Superior temporal gyrus (tissue), 1 donor: Measurements from ENCODE around the gene PHACTR1.
A peak's percentile ranks its signal among the peaks of the same experiment; 100 is the strongest.
"Not testable (repeated sequence)": the region's sequence is repeated elsewhere in the genome, so short reads cannot be mapped to it uniquely, and the experiment has no call there.

ENCODE experiments used
- DNase-seq: peaks from one replicate; pipeline ENCODE4 v3.0.0-alpha.2; 2016; ENCODE audit errors: extremely low spot score

The PHACTR1 gene

DNA sequence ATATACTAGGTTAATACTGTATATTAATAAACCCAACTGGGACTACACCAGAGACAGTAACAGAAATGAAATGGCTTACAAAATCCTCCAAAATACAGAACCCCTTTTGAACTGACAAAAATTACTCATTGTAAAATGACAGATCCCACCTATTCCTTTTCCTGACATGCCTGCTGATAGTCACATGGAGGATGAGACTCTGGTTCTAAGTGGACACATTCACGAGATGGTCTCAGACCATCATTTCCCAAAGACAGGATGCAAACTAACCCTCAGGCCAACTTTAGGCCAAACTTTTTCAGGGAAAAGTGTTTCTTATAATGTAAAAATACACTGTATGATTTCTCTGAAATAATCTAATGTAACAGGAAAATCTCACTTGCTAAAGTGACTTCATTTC is 589.2 kb downstream of the PHACTR1 start:
- DNase-seq = no peak

DNA sequence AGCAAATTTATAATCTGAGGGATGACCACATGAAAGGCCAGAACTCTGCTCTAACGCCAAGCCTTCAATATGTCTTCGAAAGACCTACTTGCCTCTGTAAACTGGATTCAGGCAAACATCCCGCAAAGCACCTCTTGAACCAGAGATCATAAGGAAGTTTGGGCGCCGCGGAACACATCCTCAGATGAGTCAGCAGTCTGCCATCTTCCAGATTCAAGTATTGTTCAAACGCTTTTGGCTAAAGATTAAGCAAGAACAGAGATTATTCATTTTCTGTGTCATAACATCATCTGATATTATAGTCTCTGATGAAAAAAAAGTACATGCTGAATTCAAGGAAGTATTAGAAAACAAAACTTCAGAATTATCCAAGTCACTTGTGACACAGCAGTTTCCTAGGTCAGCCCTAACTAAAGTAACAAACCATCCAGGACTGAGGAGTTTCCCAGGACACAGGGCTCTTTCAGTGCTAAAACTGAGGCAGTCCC is 591.0 kb downstream of the PHACTR1 start:
- no peak for DNase-seq

DNA sequence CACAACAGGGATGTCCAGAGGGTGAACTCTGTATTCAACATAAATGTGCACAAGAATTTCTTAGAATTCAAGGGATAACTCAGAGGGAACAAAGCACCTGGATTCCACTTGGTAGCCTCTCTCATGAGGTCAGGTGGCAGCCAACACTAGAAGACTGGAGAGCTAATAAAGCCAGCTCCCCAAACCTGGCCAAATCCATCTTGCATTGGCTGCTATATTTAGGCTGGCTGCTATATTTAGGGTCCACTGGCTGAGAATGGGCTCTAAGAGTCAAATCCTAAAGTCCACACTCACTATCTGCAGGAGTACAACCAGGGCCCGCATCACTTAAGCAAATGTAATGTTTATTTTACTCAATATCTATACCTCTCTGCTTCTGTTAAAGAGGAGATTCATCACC is 591.8 kb downstream of the PHACTR1 start:
- DNase-seq = no peak

DNA sequence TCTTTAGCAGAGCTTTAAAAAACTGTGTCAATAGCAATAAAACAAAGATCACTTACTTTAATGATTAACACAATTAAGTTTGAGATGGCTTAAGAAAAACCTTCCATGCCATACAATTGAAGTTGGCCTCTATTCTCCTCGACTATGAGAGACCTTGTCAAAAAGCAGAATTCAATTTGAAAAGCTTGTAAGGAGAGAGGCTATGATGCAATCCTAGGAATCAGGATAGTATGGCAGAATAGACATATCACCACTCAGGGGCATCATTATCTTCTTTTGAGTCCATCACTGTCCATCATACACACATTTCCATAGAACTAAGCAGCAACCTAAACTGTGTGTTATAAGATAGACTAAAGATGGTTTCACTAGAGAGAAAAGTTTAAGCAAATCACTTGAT is 594.6 kb downstream of the PHACTR1 start:
- DNase-seq = no peak

DNA sequence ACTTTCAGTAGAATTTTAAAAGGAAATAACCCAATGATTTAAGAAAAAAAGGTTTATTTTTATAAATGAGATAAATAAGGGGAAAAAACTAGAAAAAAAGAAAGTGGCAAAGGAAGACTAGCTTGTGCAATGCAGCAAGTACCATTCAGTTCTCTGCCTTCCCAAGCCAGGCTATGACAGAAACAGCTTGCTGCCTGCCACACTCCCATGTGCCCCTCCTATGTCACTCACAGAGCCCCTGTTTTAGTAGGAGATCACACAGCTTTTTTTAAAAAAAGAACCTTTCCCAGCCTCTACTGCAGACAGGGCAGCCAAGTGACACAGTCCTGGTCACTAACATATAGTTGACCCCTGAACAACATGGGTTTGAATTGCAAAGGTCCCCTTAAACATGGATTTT is 598.2 kb downstream of the PHACTR1 start:
- DNase-seq = no peak

DNA sequence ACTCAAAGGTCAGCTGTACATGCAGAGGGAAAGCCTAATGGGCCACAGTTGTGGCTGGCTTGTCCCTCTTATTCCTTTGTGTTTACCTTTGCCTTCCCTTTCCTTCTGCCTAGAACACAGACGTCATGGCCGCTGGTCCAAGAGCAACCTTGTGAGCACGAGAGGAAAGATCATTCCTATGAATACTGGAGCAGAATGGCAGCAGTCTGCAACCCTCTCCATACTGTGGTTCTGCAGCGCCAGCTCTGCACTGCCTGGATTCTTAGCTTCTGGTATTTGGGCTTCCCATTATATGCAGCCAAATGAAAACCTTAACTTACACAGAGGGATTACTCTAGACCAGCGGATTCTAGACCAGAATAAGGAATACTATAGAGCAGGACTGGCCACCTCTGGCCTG is 599.3 kb downstream of the PHACTR1 start:
- DNase-seq = no peak

DNA sequence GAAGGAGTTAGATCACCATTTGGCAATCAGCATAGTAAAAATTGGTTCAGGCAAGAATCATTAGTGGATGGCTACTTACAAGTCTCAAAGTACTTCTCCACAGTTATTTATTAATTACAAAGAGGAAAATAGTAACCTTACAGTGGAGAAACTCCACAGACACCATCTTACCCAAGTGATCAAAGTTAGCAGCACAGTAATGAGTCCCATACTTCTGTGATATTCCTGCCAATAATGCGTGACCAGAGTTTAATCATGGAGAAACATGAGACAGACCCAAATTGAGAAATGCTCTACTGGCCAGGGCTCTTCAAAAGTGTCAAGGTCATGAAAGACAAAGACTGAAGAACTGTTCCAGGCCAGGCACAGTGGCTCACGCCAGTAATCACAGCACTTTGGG is 602.3 kb downstream of the PHACTR1 start:
- no peak for DNase-seq

DNA sequence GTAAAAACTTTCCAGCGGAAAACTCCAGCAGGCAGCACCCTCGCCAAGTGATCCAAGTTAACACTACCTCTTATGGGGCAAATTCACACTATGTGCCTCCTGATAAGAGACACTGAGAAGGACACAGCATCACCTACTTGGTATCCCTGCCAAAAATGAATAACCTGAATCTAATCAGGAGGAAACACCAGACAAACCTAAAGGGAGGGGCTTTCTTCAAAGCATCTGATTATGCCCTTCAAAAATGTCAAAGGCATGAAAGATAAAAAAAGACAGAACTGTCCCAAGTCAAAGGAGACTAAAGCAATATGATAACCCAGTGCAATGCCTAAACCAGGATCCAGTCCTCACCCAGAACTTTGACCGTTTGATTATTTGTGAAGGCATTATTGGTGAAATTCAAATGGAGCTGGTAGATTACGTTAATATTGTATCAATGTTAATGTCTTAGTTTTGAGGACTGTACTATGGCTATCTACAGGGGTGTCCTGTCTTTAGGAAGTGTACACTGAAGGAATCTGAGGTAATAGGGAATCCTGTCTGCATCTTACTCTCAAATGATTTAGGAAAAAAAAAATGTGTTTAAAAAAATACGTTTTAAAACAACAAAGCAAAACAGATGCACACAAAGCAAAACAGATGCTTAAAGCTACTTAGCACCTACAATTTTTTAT is 603.5 kb downstream of the PHACTR1 start:
- no peak for DNase-seq

DNA sequence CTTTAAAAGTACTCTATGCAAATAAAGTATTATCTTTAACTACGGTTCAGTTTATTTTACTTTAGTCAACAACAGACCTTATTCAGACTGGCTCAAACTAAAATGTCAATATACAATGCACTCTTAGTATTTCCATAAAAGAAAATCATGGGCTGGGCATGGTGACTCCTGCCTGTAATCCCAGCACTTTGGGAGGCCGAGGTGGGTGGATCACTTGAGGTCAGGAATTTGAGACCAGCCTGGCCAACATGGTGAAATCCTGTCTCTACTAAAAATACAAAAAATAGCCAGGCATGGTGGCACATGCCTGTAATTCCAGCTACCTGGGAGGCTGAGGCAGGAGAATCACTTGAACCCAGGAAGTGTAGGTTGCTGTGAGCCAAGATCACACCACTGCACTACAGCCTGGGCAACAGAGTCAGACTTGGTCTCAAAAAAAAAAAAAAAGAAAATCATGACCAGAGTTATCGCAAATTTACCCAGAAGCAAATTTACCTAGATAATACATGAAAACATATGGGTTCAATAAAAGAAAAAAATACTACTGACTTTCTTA is 609.5 kb downstream of the PHACTR1 start:
- not testable (repeated sequence) for DNase-seq

DNA sequence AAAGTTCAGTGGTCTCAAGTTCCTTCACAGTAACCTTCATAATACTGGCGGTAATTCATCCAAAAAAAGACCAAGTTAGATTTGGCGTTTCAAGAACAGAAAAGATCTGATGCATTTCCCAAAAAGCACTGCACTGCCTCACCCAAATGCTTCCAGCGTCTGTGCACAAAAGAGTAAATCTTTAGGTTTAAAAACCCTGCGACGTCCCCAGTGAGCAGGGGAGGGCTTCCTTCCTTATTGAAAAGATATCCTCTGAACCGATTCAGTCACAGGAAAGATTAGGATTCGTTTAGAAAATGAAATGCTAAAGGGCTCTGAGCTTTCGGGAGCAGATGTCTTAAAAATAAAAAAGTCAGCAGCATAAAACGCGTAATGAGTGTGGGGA is 611.1 kb downstream of the PHACTR1 start:
- DNase-seq = no peak

DNA sequence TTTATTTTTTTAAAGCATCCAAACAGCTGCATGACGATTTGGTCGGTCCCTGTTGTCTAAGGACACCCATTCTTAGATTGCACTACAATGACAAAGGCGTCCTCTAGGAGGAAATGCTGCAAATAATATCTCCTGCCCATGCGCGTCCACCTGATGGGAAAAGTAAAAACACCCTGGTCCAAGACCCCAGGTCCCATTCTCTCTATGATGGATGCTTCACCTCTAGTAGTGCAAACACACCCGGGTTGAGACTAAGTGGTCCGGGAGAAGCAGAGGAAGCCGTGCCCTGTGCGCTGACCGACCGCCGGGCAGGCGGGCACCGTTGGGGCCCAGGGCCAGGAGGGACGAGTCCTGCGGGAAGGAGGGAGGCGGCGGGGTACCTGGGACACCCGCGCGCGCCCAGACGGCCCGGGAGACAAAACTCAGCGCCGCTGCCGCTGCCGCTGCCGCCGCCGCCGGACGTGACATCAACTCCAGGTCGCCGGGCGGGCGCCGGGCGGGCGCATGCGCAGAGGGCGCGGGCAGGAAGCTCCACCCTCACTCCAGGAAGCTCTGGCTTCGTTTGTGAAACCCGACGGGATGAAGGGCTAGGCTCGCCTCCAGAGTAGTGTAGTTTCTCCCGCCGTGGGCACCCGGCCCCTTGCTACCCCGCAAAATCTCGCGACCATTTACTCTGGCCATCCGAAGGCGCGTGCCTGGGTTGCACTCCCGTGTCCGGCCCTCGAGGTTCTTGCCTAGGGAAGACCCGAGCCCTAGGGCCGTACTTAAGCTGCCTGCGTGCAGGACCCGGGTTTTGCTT is 611.7 kb downstream of the PHACTR1 start, which contains the start of gene TBC1D7:
TBC1D7 (minus strand) TSS at position 462 of the 799 bp plus-strand sequence. CDS start 1,639 bp downstream, outside the sequence.
- peak; percentile 89 for DNase-seq

DNA sequence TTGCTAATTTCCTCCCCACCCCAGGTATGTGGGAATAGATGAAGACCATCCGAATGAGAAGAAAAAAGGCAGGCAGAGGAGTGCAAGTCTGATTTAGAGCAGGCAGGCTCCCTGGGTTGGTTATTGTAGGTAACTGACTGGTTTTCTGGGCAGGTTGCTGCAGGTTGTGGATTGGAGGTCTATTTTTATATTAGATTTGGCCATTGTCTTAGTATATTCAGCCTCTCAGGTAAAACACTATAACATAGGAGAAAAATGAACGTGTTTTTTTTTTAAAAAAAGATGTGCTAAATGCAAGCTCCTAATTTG is 612.3 kb downstream of the PHACTR1 start:
- DNase-seq = no peak

DNA sequence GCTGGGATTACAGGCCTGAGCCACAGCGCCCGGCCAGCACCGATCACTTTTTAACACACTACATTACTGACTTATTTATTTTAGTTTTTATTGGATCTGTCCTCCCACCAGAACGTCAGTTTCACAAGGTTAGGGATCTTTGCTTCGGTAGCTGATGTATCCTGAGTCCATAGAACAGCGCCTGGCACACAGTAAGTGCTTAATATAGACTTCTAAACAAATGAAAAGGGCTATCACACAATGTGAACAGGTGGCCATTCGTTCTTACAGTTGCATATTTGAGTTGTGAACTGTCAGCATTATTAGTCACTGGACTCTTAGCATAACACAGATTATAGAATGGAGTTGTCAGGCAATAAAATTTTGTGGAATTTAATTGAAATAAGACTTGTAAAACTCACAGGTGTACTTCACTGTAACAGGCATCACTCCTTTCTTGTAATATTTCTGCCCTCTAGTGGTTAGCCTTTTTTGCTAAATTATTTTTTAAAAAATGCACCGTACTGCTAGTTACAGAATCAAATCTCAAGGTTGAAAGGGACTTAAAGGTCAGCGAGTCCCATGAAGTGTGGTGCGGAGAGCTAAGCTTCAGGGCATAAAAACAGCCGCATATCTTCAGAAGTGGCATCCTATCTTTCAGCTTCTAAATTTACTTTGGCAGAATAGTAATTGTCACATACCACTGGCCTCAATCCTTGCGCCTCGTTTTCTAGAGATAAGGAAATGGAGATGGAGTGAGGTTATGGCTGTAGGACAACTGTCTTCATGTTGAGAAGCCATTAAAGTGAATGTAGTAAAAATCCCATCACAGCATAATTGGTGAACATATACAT is 615.2 kb downstream of the PHACTR1 start:
- DNase-seq = peak; percentile 90

DNA sequence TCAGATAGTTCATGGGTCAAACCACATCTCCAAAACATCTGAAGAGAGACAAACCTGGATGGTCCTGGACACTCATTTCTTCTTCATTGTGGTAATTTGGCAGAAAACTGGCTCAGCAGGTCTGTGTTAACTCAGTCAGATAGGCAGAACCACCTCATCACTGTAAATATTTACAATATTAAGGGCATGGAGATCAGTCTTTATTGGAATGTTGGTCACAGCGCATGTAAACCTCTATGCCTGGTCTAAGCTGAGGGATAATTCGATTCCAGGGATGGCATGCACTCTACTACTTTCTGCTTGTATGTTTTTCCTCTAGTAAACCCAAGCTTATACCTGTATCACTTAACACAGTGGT is 615.8 kb downstream of the PHACTR1 start:
- DNase-seq = no peak

DNA sequence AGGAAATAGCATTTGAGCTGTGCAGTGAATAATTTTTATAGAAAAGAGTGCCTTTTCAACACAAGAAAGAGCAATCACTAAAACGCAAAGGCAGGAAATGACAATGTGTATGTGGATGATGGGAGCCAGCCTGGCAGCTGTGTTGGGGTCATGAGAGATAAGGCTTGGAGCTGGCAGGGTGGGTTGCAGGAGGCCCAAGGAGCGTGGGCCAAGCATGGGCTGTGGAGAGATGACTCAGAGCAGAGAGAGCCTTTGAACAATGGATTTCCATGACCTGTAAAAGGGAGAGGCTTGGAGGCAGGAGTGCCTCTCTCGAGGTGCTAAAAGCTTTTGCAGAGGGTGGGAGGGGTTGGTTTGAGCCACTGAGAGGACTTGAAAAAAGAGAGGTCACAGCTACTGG is 618.4 kb downstream of the PHACTR1 start:
- no peak for DNase-seq

DNA sequence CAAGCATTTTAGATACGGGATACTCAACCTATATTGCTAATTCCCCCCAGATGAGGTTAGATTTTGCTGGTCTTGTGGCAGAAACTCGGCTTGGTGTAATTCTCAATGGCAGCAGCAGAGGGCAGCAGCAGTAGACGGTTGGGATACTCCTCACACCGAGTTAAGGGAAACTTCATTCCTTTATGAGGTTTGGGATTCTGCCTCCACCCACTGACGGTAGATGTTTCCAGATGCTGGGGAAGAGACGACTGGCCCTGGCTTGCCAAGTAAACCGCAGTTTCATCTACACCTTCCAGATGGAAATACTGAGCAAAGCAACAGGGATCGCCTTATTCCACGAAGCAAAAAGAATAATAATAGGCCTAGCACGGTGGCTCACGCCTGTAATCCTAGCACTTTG is 620.0 kb downstream of the PHACTR1 start:
- peak; percentile 86 for DNase-seq

DNA sequence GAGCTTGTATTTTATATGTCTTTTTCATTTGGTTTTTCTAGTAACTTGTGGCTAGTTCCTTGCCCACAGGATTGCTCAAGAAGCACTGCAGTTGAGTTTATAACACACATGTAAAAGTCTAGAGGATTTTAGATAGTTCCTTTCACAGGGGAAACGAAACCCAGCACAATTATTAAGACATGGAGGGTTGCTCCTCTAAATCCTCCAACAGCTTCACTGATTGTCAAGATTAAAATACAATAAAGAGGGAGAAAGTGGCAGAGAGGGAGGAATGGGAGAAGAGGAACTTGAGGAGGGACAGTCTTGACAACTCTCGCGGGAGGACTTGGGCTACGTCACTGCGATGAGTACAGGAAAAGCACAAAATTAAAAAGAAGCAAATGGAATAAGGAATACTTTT is 621.5 kb downstream of the PHACTR1 start:
- DNase-seq = no peak
